GM19193 (cell line): ENCODE results near the gene DXO.

Experiments used
- POLR2A ChIP-seq: IDR thresholded peaks from 4 replicates; pipeline ENCODE4 v1.6.1; 2011; ENCODE audit not compliant: insufficient read depth, insufficient read length; ENCODE audit errors: extremely low read depth

Gene DXO

GRCh38 chr6:31967926-31968320 lies 4.0 kb downstream of the DXO start:
- TF ChIP-seq POLR2A: no peak

DNA sequence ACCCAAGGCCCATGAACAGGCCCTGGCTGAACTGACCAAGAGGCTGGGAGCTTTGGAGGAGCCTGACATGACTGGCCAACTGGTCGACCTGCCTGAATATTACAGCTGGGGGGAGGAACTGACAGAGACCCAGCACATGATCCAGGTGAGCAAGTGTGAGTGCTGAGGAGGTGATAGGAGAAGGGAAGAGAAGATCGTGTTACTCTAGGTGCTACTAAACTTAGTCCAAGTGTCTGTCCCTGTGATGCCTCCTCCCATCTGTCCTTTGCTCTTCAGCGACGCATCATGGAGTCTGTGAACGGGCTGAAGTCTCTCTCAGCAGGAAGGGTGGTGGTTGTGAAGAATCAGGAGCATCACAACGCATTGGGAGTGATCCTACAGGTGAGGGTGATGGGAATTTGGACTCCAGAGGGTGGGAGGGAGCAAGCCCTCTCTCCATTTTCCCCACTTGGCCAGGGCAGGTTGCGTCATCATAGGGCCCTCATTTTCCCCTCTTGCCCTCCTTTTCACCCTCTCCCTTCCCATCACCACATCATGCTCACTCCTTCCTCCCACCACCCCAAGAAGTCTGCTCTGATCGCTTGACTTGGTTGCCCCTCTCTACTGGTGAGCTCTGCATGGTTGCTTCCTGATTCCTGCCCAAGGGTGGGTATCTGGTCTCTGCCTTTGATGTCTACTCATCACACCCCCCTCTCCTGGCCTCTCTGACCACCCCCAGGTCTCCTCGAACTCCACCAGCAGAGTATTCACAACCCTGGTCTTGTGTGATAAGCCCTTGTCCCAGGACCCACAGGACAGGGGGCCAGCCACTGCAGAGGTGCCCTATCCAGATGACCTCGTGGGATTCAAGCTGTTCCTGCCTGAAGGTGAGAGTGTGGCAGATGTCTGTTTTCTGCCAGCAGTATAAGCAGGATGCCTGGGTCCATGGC lies 4.7 kb downstream of the DXO start:
- no peak for TF ChIP-seq POLR2A

DNA sequence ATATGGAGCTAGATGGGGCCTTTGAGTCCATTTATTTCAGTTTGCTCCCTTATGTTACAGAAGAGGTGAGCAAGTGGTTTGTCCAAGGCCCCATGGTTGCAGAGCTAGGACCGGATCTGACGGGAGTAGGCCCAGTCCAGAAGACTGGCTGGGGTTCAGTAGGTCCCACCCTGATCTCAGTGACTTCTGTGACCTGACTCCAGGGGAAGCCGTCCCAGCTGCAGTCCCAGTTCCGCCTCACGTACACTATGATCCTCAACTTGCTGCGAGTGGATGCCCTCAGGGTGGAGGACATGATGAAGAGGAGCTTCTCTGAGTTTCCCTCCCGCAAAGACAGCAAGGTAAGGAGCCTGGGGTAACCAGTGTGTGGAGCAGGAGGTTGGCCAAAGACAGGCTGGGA lies 5.4 kb downstream of the DXO start:
- TF ChIP-seq POLR2A: no peak

DNA sequence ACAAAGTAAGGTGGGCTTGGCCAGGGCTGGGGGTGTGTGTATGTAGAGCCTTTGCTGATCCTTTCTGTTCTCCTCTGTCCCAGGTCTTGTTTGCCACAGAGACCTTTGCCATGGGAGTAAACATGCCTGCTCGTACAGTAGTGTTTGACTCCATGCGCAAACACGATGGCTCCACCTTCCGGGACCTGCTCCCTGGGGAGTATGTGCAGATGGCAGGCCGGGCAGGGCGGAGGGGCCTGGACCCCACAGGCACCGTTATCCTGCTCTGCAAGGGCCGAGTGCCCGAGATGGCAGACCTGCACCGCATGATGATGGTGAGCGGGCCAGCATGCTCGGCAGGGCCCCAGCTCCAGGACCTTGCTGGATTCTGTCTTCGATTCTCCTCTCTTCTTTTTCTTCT lies 6.2 kb downstream of the DXO start:
- TF ChIP-seq POLR2A: no peak

DNA sequence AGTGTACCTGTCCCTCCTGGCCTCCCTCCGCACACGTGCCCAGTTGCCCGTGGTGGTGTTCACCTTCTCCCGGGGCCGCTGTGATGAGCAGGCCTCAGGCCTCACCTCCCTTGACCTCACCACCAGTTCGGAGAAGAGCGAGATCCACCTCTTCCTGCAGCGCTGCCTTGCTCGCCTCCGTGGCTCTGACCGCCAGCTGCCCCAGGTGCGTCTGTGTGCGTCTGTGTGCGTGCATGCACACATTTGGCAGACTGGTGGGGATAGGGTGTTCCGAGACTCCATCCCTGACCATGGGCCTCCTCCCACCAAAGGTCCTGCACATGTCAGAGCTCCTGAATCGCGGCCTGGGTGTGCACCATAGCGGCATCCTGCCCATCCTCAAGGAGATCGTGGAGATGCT lies 8.0 kb downstream of the DXO start:
- TF ChIP-seq POLR2A: no peak

- no peak for TF ChIP-seq POLR2A
Observed at GRCh38 chr6:31961616-31962015, 10.3 kb downstream of the DXO start.

DNA sequence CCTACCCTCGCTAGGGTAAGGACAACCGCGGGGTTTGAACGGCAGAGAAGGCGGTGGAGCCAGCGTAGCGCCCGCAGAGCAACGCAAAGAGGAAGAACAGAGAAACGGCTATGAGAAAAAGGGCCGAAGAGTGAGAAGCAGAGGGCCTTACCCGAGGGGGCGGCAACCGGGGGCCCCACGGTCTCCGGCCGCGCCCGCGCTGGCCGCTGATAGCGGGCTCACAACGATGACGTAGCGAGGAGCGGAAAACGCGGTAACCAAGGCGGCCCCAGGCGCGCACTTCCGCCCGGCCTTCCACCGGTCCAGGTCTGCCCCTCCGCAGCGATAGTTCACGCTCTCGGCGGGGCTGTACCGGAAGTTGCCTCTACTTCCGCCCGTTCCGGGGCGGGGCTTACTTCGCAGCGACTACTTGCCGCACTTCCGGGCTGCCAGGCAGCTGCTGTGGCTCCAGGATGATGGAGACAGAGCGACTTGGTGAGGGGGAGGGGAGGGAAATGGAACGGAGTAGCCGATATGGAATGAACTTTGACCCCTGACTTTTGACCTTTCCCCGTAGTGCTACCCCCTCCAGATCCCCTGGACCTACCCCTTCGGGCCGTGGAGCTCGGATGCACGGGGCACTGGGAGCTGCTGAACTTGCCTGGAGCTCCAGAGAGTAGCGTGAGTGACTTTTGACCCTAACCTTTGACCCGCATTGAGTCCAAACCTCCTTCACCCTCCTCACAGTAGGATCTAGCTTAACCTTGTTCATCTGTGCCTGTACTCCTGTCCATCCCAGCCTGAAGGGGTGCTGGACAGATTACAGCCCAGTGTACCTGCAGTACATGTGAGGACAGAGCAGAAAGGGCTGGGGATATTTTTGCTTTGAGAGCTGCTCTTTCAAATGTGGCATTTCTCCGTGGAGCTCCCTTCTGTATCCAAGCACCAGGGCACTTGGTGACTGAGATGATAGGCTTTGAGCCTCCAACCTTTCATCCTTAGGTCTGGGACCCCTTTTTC lies 12.9 kb downstream of the DXO start, which contains the start of the genes NELFE and SKIC2:
Gene NELFE (minus strand): TSS at position 231 of the 999 bp plus-strand sequence. CDS start 525 bp downstream, outside the sequence.
Gene SKIC2 (plus strand): TSS at position 435 of the 999 bp plus-strand sequence. CDS start 18 bp downstream, at position 453.
- peak; percentile 85 for TF ChIP-seq POLR2A

GRCh38 chr6:31958412-31958740 lies 13.6 kb downstream of the DXO start:
- no peak for TF ChIP-seq POLR2A

DNA sequence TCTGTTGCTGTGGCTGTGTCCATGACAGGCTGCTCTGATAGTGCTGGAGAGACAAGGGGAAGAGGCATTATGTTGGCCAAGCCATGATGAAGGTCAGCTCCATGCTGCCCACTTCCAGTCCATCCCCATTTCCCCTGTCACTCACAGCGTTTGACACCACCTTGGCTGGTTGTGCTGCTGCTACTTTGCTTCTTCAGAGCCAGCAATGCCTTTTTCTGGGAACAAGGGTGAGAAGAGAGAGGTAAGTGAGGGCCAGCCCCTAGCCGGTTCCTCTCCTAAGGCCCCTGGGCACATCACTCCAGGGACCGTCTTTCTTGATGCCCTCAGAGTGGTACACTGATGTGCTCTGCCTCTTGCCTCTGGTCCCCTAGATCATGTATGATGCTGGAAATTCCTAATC lies 15.1 kb downstream of the DXO start:
- TF ChIP-seq POLR2A: no peak

DNA sequence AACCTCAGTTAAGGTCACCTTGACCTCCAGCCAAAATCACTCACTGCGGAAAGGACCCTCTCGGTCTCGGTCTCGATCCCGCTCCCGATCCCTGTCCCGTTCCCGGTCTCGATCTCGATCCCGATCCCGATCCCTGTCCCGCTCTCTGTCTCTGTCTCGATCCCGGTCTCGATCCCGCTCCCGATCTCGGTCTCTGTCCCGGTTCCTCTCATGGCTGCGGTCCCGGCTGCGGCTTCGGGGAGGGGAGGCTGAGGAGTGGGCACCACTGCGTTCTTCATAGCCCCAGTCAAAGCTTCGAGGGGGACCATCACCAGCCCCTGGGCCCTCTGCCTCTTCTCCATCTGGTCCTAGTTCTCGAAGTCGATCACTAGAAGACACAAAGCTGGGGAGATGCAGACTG lies 17.4 kb downstream of the DXO start:
- no peak for TF ChIP-seq POLR2A

GRCh38 chr6:31952890-31953289 lies 19.0 kb downstream of the DXO start:
- TF ChIP-seq POLR2A: no peak

DNA sequence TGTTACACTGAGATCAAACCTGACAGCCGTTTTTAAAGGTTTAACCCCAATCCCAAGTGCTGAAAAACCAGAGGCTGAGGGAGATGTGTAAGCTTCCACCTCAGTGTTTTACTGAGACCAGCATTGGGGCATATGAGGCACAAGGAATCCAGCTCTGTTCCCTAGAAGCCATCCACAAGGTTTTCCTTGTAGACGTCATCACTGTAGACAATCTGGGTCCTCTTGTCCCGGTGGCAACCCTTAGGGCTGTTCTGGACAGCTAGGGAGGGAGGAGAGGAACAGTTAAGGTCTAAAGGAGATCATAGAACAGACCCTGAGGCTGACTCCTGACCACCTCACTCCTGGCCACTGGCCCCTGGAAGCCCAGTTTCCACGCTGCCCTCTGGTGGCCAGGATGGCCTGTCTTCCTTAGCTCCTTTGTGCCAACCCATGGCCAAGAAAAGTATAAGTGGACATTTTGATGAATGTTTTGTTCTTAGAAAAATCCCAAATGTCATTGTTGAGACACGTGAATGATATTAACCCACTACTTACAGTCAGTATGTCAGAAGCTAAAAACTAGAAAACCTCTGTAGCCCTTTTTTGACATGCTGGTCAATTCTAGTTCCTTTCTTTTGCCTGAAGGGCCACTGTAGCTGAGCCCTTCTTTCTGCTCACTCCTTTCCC lies 19.7 kb downstream of the DXO start:
- TF ChIP-seq POLR2A: no peak

- no peak for TF ChIP-seq POLR2A
Observed at GRCh38 chr6:31949926-31950548, 21.9 kb downstream of the DXO start.

- TF ChIP-seq POLR2A: no peak
Observed at GRCh38 chr6:31948753-31949413, 23.1 kb downstream of the DXO start.

- no peak for TF ChIP-seq POLR2A
Observed at GRCh38 chr6:31948306-31948705, 23.6 kb downstream of the DXO start.

GRCh38 chr6:31947864-31948263 lies 24.1 kb downstream of the DXO start:
- no peak for TF ChIP-seq POLR2A
